Articular chondrocyte of knee joint (primary cell): Measurements from ENCODE around the gene GTPBP4. TPM values are rescaled to one million over a fixed set of nuclear protein-coding genes. Genes with fewer than 3 reads are reported as not detected.

Experiments used
- total RNA-seq: library from RNA; depleted of rRNA; stranded (reverse); fragments of >200 nt; gene quantifications from 2 replicates; pipeline ENCODE4 v1.2.3, GENCODE V29; 2012

GTPBP4 gene
- 27.4 and 30.1 TPM in 2 replicates for total RNA-seq

GRCh38 chr10:987870-988666, at the start of gene GTPBP4:
GTPBP4 (plus strand) TSS chr10:988434; CDS start chr10:988480, 46 bp downstream.

GRCh38 chr10:1025683-1026082, 37.4 kb downstream of the GTPBP4 start, which contains the start of gene IDI2:
IDI2 (minus strand) TSS chr10:1025859; CDS start chr10:1024723, 1,136 bp downstream.

GRCh38 chr10:1048732-1049424, 60.6 kb downstream of the GTPBP4 start, which contains the start of gene IDI1:
IDI1 (minus strand) TSS chr10:1049119; CDS start chr10:1049003, 116 bp downstream.

GRCh38 chr10:1056326-1057105, 68.3 kb downstream of the GTPBP4 start, which contains the start of gene WDR37:
WDR37 (plus strand) TSS chr10:1056385; CDS start chr10:1072156, 15,771 bp downstream.

Other genes starting within 250 kb of the GTPBP4 start
- gene LARP4B, start 56.7 kb upstream of the GTPBP4 start, total RNA-seq, result 46.6 and 55.1 TPM in 2 replicates
- gene IDI2, start 37.4 kb downstream of the GTPBP4 start, total RNA-seq, result not detected in 2 replicates
- gene IDI1, start 60.7 kb downstream of the GTPBP4 start, total RNA-seq, result 63.8 and 68.9 TPM in 2 replicates
- 13.7 and 15.3 TPM in 2 replicates for gene WDR37, start 68.0 kb downstream of the GTPBP4 start, total RNA-seq